Urothelium cell line (cell line): ENCODE measurements around the gene RFPL2.

Experiments
- DNase-seq: peaks from one replicate; pipeline ENCODE4 v3.0.0; 2011; ENCODE audit warnings: low spot score, mixed read lengths
- FAIRE-seq: peaks from 2 replicates; lab custom pipeline; 2011; peaks lifted over from hg19 to GRCh38; lab: Jason Lieb, UNC

Gene RFPL2

GRCh38 chr22:32204856-32205722 is at the start of gene RFPL2:
TSS of gene RFPL2 (minus strand) at chr22:32205073. CDS start at chr22:32202451, 2,622 bp downstream.
- peak; percentile 98 for FAIRE-seq
- DNase-seq: peak; percentile 93

DNA sequence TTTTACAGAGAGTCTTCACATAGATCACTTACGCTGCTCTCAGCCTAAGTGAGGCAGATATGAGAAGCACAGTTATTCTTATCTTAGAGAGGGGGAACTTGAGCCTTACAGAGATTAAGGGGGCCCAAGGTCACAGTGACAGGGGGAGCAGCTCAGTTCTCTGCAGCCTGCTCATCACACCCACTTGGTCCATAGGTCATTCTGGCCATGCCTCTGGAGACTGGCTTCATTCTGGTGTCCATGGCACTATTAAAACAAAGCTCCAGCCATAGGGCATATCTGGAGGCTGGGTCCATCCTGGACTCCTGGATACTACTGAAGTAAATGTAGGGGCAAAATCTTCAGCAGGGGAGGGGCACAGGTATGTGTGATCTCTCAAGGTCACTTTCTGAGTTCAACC is 44.4 kb upstream of the RFPL2 start:
- no peak for FAIRE-seq
- no peak for DNase-seq

- DNase-seq (no peak), FAIRE-seq (no peak)
Measured at GRCh38 chr22:32248276-32248675, 43.4 kb upstream of the RFPL2 start.

- no peak for FAIRE-seq
- no peak for DNase-seq
Measured at GRCh38 chr22:32246166-32246565, 41.3 kb upstream of the RFPL2 start.

DNA sequence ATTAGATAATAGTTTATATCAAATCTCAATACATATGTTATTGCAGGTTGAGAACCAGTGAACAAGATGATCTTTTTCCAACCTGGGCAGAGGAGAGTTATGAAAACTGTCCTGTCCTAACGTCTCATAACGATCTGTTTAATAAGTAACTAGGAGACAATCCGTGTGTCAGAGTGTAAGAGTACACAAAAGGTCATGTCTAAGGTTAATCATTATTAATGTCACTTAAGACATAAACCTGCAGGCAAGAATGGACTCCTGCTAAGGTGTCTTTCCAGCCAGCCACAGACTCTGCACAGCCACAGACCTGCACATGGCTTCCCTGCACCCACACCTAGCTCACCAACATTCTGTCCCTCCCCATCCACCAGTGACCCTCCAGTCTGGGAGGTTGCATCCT is 40.2 kb upstream of the RFPL2 start:
- DNase-seq: no peak
- FAIRE-seq: no peak

- DNase-seq: no peak
- no peak for FAIRE-seq
Measured at GRCh38 chr22:32244547-32244946, 39.7 kb upstream of the RFPL2 start.

- FAIRE-seq (no peak), DNase-seq (no peak)
Measured at GRCh38 chr22:32240461-32240860, 35.6 kb upstream of the RFPL2 start.

DNA sequence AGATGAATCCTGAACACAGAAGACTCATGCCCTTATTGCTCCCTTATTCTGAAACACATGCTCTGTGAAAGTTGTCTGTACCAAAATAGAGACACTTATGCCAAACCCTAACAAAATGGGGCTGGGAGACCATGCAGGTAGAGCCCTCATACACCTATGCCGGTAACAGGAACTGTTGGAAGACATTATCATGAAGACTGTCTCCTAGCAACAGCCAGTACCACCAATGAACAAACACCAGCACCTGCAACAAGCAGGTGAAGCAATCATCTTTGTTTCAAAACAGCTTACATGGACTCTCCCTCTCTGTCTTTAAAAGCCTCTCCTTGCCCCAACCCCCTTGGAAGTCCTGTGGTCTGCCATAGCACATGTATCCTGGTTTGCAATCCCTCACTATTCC is 33.0 kb upstream of the RFPL2 start:
- no peak for FAIRE-seq
- no peak for DNase-seq

GRCh38 chr22:32236970-32237369 is 32.1 kb upstream of the RFPL2 start:
- DNase-seq: no peak
- no peak for FAIRE-seq

GRCh38 chr22:32233091-32233490 is 28.2 kb upstream of the RFPL2 start:
- no peak for FAIRE-seq

GRCh38 chr22:32232191-32232830 is 27.4 kb upstream of the RFPL2 start:
- no peak for DNase-seq
- FAIRE-seq: no peak

More at GRCh38 chr22:32233091-32233490, 28.2 kb upstream of the RFPL2 start:
- no peak for DNase-seq

GRCh38 chr22:32226326-32227104 is 21.6 kb upstream of the RFPL2 start:
- FAIRE-seq (peak; percentile 71), DNase-seq (no peak)

DNA sequence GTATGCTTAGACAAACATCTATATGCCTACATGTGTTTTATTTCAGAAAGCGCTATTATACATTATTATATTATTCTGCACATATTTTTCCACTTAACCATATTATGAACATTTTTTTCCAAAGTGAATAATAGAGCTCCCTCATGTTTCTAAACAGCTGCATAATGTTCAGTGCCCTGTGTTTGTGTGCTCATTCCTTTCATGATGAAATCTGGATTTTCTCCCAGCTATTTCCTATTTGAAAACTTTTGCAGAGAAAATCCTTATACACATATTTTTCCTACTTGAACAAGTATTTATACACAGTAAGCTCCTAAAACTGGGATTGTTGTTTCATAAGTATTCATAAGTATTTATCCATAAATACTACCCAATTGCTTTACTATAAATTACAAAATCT is 18.1 kb upstream of the RFPL2 start:
- DNase-seq: no peak
- FAIRE-seq: no peak

- FAIRE-seq (no peak), DNase-seq (no peak)
Measured at GRCh38 chr22:32219026-32219425, 14.2 kb upstream of the RFPL2 start.

GRCh38 chr22:32218470-32218869 is 13.6 kb upstream of the RFPL2 start:
- FAIRE-seq (no peak), DNase-seq (no peak)

DNA sequence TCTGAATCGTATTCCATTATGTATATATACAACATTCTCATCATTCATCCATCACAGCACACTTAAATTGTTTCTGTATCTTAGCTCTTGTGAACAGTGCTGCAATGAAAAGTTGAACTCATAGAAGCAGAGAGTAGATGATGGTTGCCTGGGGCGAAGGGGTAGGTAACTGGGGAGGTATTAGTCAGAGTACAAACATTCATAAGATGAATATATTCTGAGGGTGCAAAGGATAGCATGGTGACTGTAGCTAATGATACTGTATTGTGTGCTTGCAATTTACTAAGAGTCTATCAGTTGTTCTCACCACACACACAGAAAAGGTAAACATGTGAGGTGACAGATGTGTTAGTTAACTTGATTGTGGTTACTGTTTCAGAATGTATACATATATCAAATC is 12.6 kb upstream of the RFPL2 start:
- no peak for FAIRE-seq
- DNase-seq: no peak

GRCh38 chr22:32216911-32217310 is 12.0 kb upstream of the RFPL2 start:
- DNase-seq: no peak
- no peak for FAIRE-seq

GRCh38 chr22:32211011-32211410 is 6.1 kb upstream of the RFPL2 start:
- FAIRE-seq (no peak), DNase-seq (no peak)

- no peak for FAIRE-seq
- DNase-seq: no peak
Measured at GRCh38 chr22:32208681-32209080, 3.8 kb upstream of the RFPL2 start.

DNA sequence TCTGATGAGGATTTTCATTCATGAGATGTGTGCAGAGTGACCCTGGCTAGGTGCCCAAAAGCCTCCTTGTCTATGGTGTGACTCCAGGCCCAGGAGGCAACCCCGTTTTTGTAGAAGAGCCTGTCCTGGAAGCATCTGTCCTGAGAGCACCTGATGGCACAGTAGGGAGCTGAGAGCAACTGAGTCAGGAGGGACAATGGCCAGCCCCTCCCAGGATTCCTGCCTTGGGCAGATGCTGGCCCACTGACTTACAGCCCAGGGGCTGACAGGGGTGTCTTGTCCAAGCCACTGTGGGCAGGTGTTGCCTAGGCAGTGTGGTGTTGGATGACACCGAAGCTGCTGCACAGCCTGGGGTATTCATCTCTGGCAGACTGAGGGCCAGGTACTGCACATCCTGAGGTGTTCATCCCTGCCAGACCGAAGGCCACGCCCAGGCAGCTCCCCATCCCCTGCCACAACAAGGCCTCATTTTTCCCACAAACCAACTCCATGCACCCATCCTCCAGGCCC is 3.2 kb upstream of the RFPL2 start:
- FAIRE-seq (no peak), DNase-seq (no peak)
